H1 (cell line): ENCODE data around the gene TRDN. TPM values are rescaled to one million over a fixed set of nuclear protein-coding genes. Genes with fewer than 3 reads are reported as not detected.

Experiments
- CTCF ChIA-PET: fragments of 300-600 bp; sonication (Branson Sonifier 250); formaldehyde crosslinking; loops from one replicate; lab custom pipeline; 2021; ENCODE audit not compliant: partially characterized antibody; lab: Charles Lee
- POLR2A ChIA-PET: fragments of 300-600 bp; sonication (Branson Sonifier 250); formaldehyde crosslinking; loops from one replicate; lab custom pipeline; 2021; ENCODE audit warnings: inconsistent platforms; ENCODE audit not compliant: partially characterized antibody; lab: Charles Lee
- DNase-seq, 2 experiments: peaks; one replicate each; pipeline versions ENCODE4 v3.0.0 to v3.0.0-alpha.2; 2010 to 2022; ENCODE audit warnings: low spot score in 2 of 2, low read depth in 1 of 2, mixed read lengths in 1 of 2
- FAIRE-seq: peaks from 2 replicates; lab custom pipeline; 2011; peaks lifted over from hg19 to GRCh38; lab: Jason Lieb, UNC
- H2AFZ ChIP-seq: 2 replicates; pipeline ENCODE4 v1.8.1; 2012; ENCODE audit warnings: low read length, inconsistent platforms
- H2AK5ac ChIP-seq: 2 replicates; pipeline ENCODE4 v1.6.1; 2013; ENCODE audit warnings: low read depth, low read length
- H2BK120ac ChIP-seq: replicated peaks from 2 replicates; pipeline ENCODE3; 2013; ENCODE audit warnings: low read depth, low read length, inconsistent platforms
- H2BK12ac ChIP-seq: 2 replicates; pipeline ENCODE4 v1.6.1; 2013; ENCODE audit warnings: low read depth, low read length
- H2BK15ac ChIP-seq: 2 replicates; pipeline ENCODE4 v1.6.1; 2013; ENCODE audit warnings: low read length
- H2BK20ac ChIP-seq: 2 replicates; pipeline ENCODE4 v1.6.1; 2013; ENCODE audit warnings: low read length
- H2BK5ac ChIP-seq: 2 replicates; pipeline ENCODE4 v1.6.1; 2013; ENCODE audit warnings: low read depth, low read length
- H3K14ac ChIP-seq: 2 replicates; pipeline ENCODE4 v1.6.1; 2013; ENCODE audit warnings: inconsistent platforms; ENCODE audit not compliant: insufficient read length
- H3K18ac ChIP-seq: 2 replicates; pipeline ENCODE4 v1.6.1; 2013; ENCODE audit warnings: low read length; ENCODE audit errors: extremely low read depth
- H3K23ac ChIP-seq: 2 replicates; pipeline ENCODE4 v1.6.1; 2013; ENCODE audit warnings: inconsistent platforms; ENCODE audit not compliant: insufficient read length
- H3K23me2 ChIP-seq: 2 replicates; pipeline ENCODE4 v1.6.1; 2013; ENCODE audit warnings: low read depth, low read length
- H3K27ac ChIP-seq: 2 replicates; pipeline ENCODE4 v1.6.1; 2011; ENCODE audit warnings: low read depth, low read length, inconsistent platforms
- H3K27me3 ChIP-seq, 4 experiments: replicated peaks in 1 of 4; 1 replicate in 1 of 4; 2 replicates in 3 of 4; pipeline versions ENCODE4 v1.6.1 to v1.8.1; 2011 to 2013; ENCODE audit warnings: low read length in 3 of 4, mild to moderate bottlenecking in 3 of 4, inconsistent platforms in 2 of 4, mixed read lengths in 2 of 4, moderate library complexity in 1 of 4; ENCODE audit not compliant: control insufficient read depth in 3 of 4, insufficient read depth in 3 of 4; ENCODE audit errors: extremely low read depth in 1 of 4
- H3K36me3 ChIP-seq, 4 experiments: 2 replicates each; pipeline versions ENCODE4 v1.6.1 to v1.8.1; 2011 to 2013; ENCODE audit warnings: mild to moderate bottlenecking in 4 of 4, low read length in 3 of 4, moderate library complexity in 2 of 4, control low read depth in 1 of 4, inconsistent platforms in 1 of 4; ENCODE audit not compliant: insufficient read depth in 4 of 4, control insufficient read depth in 2 of 4
- H3K4ac ChIP-seq: replicated peaks from 2 replicates; pipeline ENCODE3; 2013; ENCODE audit warnings: low read length, low read depth, mixed read lengths, inconsistent platforms; ENCODE audit not compliant: insufficient read length
- H3K4me1 ChIP-seq, 4 experiments: replicated peaks in 1 of 4; 1 replicate in 1 of 4; 2 replicates in 3 of 4; pipeline versions ENCODE4 v1.6.1 to v1.8.1; 2011 to 2013; ENCODE audit warnings: low read length in 3 of 4, inconsistent platforms in 2 of 4, mixed read lengths in 1 of 4; ENCODE audit not compliant: insufficient read depth in 4 of 4, control insufficient read depth in 3 of 4
- H3K4me2 ChIP-seq, 2 experiments: 2 replicates each; pipeline versions ENCODE4 v1.6.1 to v1.8.1; 2011 to 2013; ENCODE audit warnings: low read depth in 2 of 2, low read length in 2 of 2, control low read depth in 1 of 2, inconsistent platforms in 1 of 2, mild to moderate bottlenecking in 1 of 2; ENCODE audit not compliant: insufficient read depth in 1 of 2
- H3K4me3 ChIP-seq, 4 experiments: fragments of 200-600, 300-600 bp in 1 of 4; sonication (generic), shearing (Covaris generic), sonication (Bioruptor Twin) in 1 of 4; 2 replicates each; pipeline versions ENCODE4 v1.5.1 to v1.8.1; 2011 to 2016; ENCODE audit warnings: low read length in 4 of 4, low read depth in 3 of 4, control low read depth in 2 of 4, inconsistent platforms in 2 of 4, mild to moderate bottlenecking in 2 of 4, mixed read lengths in 1 of 4, moderate library complexity in 1 of 4; ENCODE audit not compliant: insufficient read depth in 2 of 4; ENCODE audit errors: extremely low read depth in 1 of 4
- H3K56ac ChIP-seq: replicated peaks from 2 replicates; pipeline ENCODE3; 2013; ENCODE audit warnings: low read depth, mild to moderate bottlenecking, mixed read lengths, low read length, inconsistent platforms; ENCODE audit not compliant: insufficient read length
- H3K79me1 ChIP-seq: 2 replicates; pipeline ENCODE4 v1.6.1; 2013; ENCODE audit warnings: low read depth, low read length, control low read depth
- H3K79me2 ChIP-seq, 2 experiments: 2 replicates each; pipeline versions ENCODE4 v1.6.1 to v1.8.1; 2012 to 2013; ENCODE audit warnings: low read length in 2 of 2, mild to moderate bottlenecking in 2 of 2, inconsistent platforms in 1 of 2; ENCODE audit not compliant: insufficient read depth in 2 of 2, control insufficient read depth in 1 of 2
- H3K9ac ChIP-seq, 4 experiments: replicated peaks in 1 of 4; 1 replicate in 1 of 4; 2 replicates in 3 of 4; pipeline versions ENCODE4 v1.6.1 to v1.8.1; 2011 to 2013; ENCODE audit warnings: low read depth in 3 of 4, low read length in 3 of 4, control low read depth in 2 of 4, mild to moderate bottlenecking in 2 of 4, moderate library complexity in 2 of 4, inconsistent platforms in 1 of 4; ENCODE audit errors: extremely low read depth in 1 of 4
- H3K9me3 ChIP-seq, 2 experiments: 2 replicates each; pipeline versions ENCODE4 v1.6.1 to v1.8.1; 2012 to 2013; ENCODE audit warnings: mild to moderate bottlenecking in 2 of 2, moderate library complexity in 2 of 2, control low read depth in 1 of 2, inconsistent platforms in 1 of 2, low read depth in 1 of 2, low read length in 1 of 2, mixed read lengths in 1 of 2; ENCODE audit not compliant: insufficient read depth in 2 of 2
- H4K20me1 ChIP-seq, 2 experiments: replicated peaks in 1 of 2; 2 replicates each; pipeline versions ENCODE3 to v1.8.1; 2011 to 2013; ENCODE audit warnings: inconsistent platforms in 2 of 2, low read length in 2 of 2, mild to moderate bottlenecking in 1 of 2; ENCODE audit not compliant: insufficient read depth in 2 of 2, control insufficient read depth in 1 of 2
- H4K5ac ChIP-seq: 2 replicates; pipeline ENCODE4 v1.6.1; 2013; ENCODE audit warnings: low read length, low read depth, mixed read lengths, inconsistent platforms; ENCODE audit not compliant: insufficient read length
- H4K8ac ChIP-seq: 2 replicates; pipeline ENCODE4 v1.8.0; 2013; ENCODE audit warnings: mild to moderate bottlenecking, moderate library complexity, low read length, inconsistent platforms; ENCODE audit not compliant: insufficient read depth; ENCODE audit errors: extremely low read depth
- H4K91ac ChIP-seq: replicated peaks from 2 replicates; pipeline ENCODE3; 2013; ENCODE audit warnings: low read length, mixed read lengths, inconsistent platforms; ENCODE audit not compliant: insufficient read length
- BRCA1 ChIP-seq: IDR thresholded peaks from 2 replicates; pipeline ENCODE4 v1.6.1; 2012; ENCODE audit warnings: low read depth, low read length, improper control_type of control experiment
- CHD2 ChIP-seq: IDR thresholded peaks from 2 replicates; pipeline ENCODE4 v1.6.1; 2012; ENCODE audit warnings: low read length, improper control_type of control experiment
- GTF2F1 ChIP-seq: IDR thresholded peaks from 2 replicates; pipeline ENCODE4 v1.6.1; 2012; ENCODE audit warnings: low read depth, low read length, improper control_type of control experiment, borderline replicate concordance
- POLR2AphosphoS5 ChIP-seq: IDR thresholded peaks from 2 replicates; pipeline ENCODE4 v1.6.1; 2011; ENCODE audit warnings: low read depth, low read length
- SP4 ChIP-seq: IDR thresholded peaks from 2 replicates; pipeline ENCODE4 v1.6.1; 2012; ENCODE audit warnings: low read length, inconsistent platforms
- polyA plus RNA-seq, 7 experiments: library from polyadenylated mRNA; depleted of rRNA in 3 of 7; stranded (reverse) in 5 of 7; unstranded in 2 of 7; fragments of >200 nt in 5 of 7; fragments of 200-250 nt in 2 of 7; gene quantifications; 1 replicate in 5 of 7; 2 replicates in 1 of 7; 4 replicates in 1 of 7; pipeline versions ENCODE4 v1.2.1 to v1.2.3, GENCODE V29; 2011 to 2013; ENCODE audit warnings: missing spikeins in 2 of 7, mixed read lengths in 2 of 7
- total RNA-seq: library from RNA; stranded (reverse); fragmentation: NEBNext Ultra II Directional; extraction: Animal tissue kit (Norgen Biotek cat#: 25700); gene quantifications from 2 replicates; pipeline ENCODE4 v1.2.1, GENCODE V29; 2021

The TRDN gene
- total and polyA plus RNA-seq, 2 of the 8 experiments (the other 6 are each of a cell fraction or from before 2014, with no cell fraction given): 1.6 to 41.6 TPM

DNA sequence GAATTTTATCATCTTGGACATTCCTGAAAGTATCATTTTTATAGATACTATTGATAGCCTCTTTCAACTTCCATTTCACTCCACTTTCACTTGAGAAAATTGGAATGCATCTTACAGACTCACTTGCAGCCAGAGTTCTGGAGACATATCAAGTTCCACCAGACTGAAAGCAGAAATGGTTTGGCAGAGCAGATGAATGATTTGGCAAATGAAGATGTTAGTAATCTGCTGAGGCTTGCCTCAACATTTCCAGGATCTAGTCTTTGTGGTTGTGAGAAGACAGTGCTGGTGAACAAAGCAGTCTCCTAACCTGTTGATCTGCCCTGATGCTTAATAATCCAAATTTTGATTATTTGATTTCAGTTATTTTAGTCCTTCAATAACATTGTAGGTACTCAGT is 202.6 kb downstream of the TRDN start:
- H2BK5ac ChIP-seq: no peak overlapping the region
- TF ChIP-seq BRCA1: no peak
- no peak for TF ChIP-seq SP4
- TF ChIP-seq CHD2: no peak
- TF ChIP-seq GTF2F1: no peak
- no peak for TF ChIP-seq POLR2AphosphoS5
- H2BK20ac ChIP-seq: no peak overlapping the region
- no peak overlapping the region for H3K4ac ChIP-seq
- H3K9me3 ChIP-seq: no peaks in the 10 kb centered on the region
- H3K56ac ChIP-seq: no peak overlapping the region
- H3K9ac ChIP-seq: no peak overlapping the region
- H3K27ac ChIP-seq: no peak overlapping the region
- no peak overlapping the region for H3K4me3 ChIP-seq
- H3K4me2 ChIP-seq: no peak overlapping the region
- H2BK15ac ChIP-seq: no peak overlapping the region
- no peak overlapping the region for H3K14ac ChIP-seq
- H2BK120ac ChIP-seq: no peak overlapping the region
- DNase-seq: no peak
- H3K23me2 ChIP-seq: no peaks in the 10 kb centered on the region
- no peaks in the 10 kb centered on the region for H4K20me1 ChIP-seq
- no peaks in the 10 kb centered on the region for H3K36me3 ChIP-seq
- no peak overlapping the region for H2AK5ac ChIP-seq
- H2AFZ ChIP-seq: no peak overlapping the region
- H4K8ac ChIP-seq: no peak overlapping the region
- no peaks in the 10 kb centered on the region for H3K4me1 ChIP-seq
- no peaks in the 10 kb centered on the region for H3K27me3 ChIP-seq
- CTCF ChIA-PET: no interaction called here
- POLR2A ChIA-PET: no interaction called here
- H3K79me1 ChIP-seq: no peaks in the 10 kb centered on the region
- no peak overlapping the region for H3K18ac ChIP-seq
- FAIRE-seq: no peak
- no peak overlapping the region for H2BK12ac ChIP-seq
- H3K79me2 ChIP-seq: no peaks in the 10 kb centered on the region
- H3K23ac ChIP-seq: no peak overlapping the region
- H4K91ac ChIP-seq: no peak overlapping the region
- H4K5ac ChIP-seq: no peak overlapping the region
